Measurements from ENCODE around the gene B3GNT9.

B3GNT9 gene

GRCh38 chr16:67115639-67116038, 35.2 kb downstream of the B3GNT9 start:
- no peaks in the 10 kb centered on the region for H3K36me3 ChIP-seq (replicated peaks; ENCODE audit: insufficient read depth, low read length)
- no peak overlapping the region for H3K4me2 ChIP-seq (ENCODE audit: low read depth, low read length)
- no peaks in the 10 kb centered on the region for H3K27me3 ChIP-seq (replicated peaks; ENCODE audit: insufficient read depth, low read length)
- no peaks in the 10 kb centered on the region for H3K9me2 ChIP-seq (replicated peaks; ENCODE audit: insufficient read depth, low read length)
- H3K4me3 ChIP-seq (ENCODE audit: low read length): no peak overlapping the region
- peaks cover 8% of the 10 kb centered on the region; the same call in 1 of the 2 replicates for H3K4me1 ChIP-seq (ENCODE audit: low read length)
- TF ChIP-seq EZH2 (optimal IDR thresholded peaks at IDR 0.05; ENCODE audit: low read depth, low read length) (no peak), EZH2phosphoT487 (IDR thresholded peaks at IDR 0.05; ENCODE audit: low read length) (no peak)
- no peak overlapping the region for H3K27ac ChIP-seq (ENCODE audit: low read length)
- no peak overlapping the region for H2AFZ ChIP-seq (ENCODE audit: low read length)
- no peaks in the 10 kb centered on the region for H3K9me3 ChIP-seq (replicated peaks; ENCODE audit: insufficient read depth, low read length)
- DNase-seq: no peak
- H3K79me2 ChIP-seq (ENCODE audit: low read length): peaks cover 76% of the 10 kb centered on the region
- no peaks in the 10 kb centered on the region for H3F3A ChIP-seq (ENCODE audit: insufficient read depth, low read length)
- no peaks in the 10 kb centered on the region for H4K20me1 ChIP-seq (ENCODE audit: insufficient read depth, low read length)
- H3K9ac ChIP-seq (ENCODE audit: low read length): no peak overlapping the region

- TF ChIP-seq EZH2 (optimal IDR thresholded peaks at IDR 0.05; ENCODE audit: low read depth, low read length) (no peak), CTCF (IDR thresholded peaks at IDR 0.05; ENCODE audit: low read length) (no peak), EZH2phosphoT487 (IDR thresholded peaks at IDR 0.05; ENCODE audit: low read length) (no peak)
- Histone ChIP-seq H2AFZ (ENCODE audit: low read length) (no peak overlapping the region), H3F3A (ENCODE audit: insufficient read depth, low read length) (no peaks in the 10 kb centered on the region), H4K20me1 (ENCODE audit: insufficient read depth, low read length) (no peaks in the 10 kb centered on the region), H3K4me1 (ENCODE audit: low read length) (peaks cover 8% of the 10 kb centered on the region; the same call in 1 of the 2 replicates), H3K9ac (ENCODE audit: low read length) (no peak overlapping the region), H3K9me2 (replicated peaks; ENCODE audit: insufficient read depth, low read length) (no peaks in the 10 kb centered on the region), H3K79me2 (ENCODE audit: low read length) (peaks cover 83% of the 10 kb centered on the region), H3K36me3 (replicated peaks; ENCODE audit: insufficient read depth, low read length) (no peaks in the 10 kb centered on the region), H3K4me2 (ENCODE audit: low read depth, low read length) (no peak overlapping the region), H3K4me3 (ENCODE audit: low read length) (no peak overlapping the region), H3K27me3 (replicated peaks; ENCODE audit: insufficient read depth, low read length) (no peaks in the 10 kb centered on the region), H3K27ac (ENCODE audit: low read length) (no peak overlapping the region), H3K9me3 (replicated peaks; ENCODE audit: insufficient read depth, low read length) (no peaks in the 10 kb centered on the region)
- DNase-seq: no peak
Measured at GRCh38 chr16:67114793-67115192, 36.0 kb downstream of the B3GNT9 start.

- Histone ChIP-seq H3K27me3 (replicated peaks; ENCODE audit: insufficient read depth, low read length) (no peaks in the 10 kb centered on the region), H3K79me2 (ENCODE audit: low read length) (peaks cover 71% of the 10 kb centered on the region)
Measured at GRCh38 chr16:67112591-67113399, 38.0 kb downstream of the B3GNT9 start.

More at GRCh38 chr16:67112591-67113399, 38.0 kb downstream of the B3GNT9 start:
- Histone ChIP-seq H3K9ac (ENCODE audit: low read length) (no peak overlapping the region), H2AFZ (ENCODE audit: low read length) (no peak overlapping the region), H3K9me2 (replicated peaks; ENCODE audit: insufficient read depth, low read length) (no peaks in the 10 kb centered on the region), H3K4me2 (ENCODE audit: low read depth, low read length) (no peak overlapping the region), H3K4me3 (ENCODE audit: low read length) (no peak overlapping the region), H3F3A (ENCODE audit: insufficient read depth, low read length) (no peaks in the 10 kb centered on the region), H3K4me1 (ENCODE audit: low read length) (peaks cover 8% of the 10 kb centered on the region; the same call in 1 of the 2 replicates), H3K27ac (ENCODE audit: low read length) (no peak overlapping the region), H3K9me3 (replicated peaks; ENCODE audit: insufficient read depth, low read length) (no peaks in the 10 kb centered on the region), H4K20me1 (ENCODE audit: insufficient read depth, low read length) (no peaks in the 10 kb centered on the region), H3K36me3 (replicated peaks; ENCODE audit: insufficient read depth, low read length) (no peaks in the 10 kb centered on the region)
- DNase-seq: no peak
- TF ChIP-seq EZH2 (optimal IDR thresholded peaks at IDR 0.05; ENCODE audit: low read depth, low read length): no peak
- TF ChIP-seq EZH2phosphoT487 (IDR thresholded peaks at IDR 0.05; ENCODE audit: low read length): no peak
- TF ChIP-seq CTCF (IDR thresholded peaks at IDR 0.05; ENCODE audit: low read length): no peak
